GM19351 (cell line): ENCODE measurements around the gene MTFP1.
"Not testable (repeated sequence)": the region's sequence is repeated elsewhere in the genome, so short reads cannot be mapped to it uniquely, and the experiment has no call there.

Experiments used
- ATAC-seq: cut with Tn5 transposase; IDR thresholded peaks from one replicate; pipeline ENCODE4 v1.9.1; 2021; ENCODE audit warnings: mild to moderate bottlenecking, moderate library complexity; ENCODE audit not compliant: unreplicated experiment

Gene MTFP1

DNA sequence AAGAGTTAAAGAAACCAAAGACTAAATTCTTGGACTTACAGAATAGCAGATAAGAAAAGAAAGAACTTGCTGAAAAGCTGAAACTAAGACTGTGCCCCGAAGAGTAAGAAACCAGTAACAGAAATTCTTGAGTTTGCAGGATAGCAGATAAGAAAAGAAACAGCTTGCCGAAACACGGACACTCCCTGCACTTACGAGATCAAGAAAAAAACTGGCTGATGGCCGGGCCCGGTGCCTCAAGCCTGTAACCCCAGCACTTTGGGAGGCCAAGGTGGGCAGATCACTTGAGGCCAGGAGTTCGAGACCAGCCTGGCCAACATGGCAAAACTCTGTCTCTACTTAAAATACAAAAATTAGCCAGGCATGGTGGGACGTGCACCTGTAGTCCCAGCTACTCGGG lies 25.9 kb downstream of the MTFP1 start:
- ATAC-seq: not testable (repeated sequence)

- ATAC-seq: no peak
Observed at GRCh38 chr22:30452861-30453260, 27.3 kb downstream of the MTFP1 start.

GRCh38 chr22:30453731-30454510 lies 28.4 kb downstream of the MTFP1 start:
- no peak for ATAC-seq

GRCh38 chr22:30455075-30455840 lies 29.7 kb downstream of the MTFP1 start:
- ATAC-seq: no peak

GRCh38 chr22:30457981-30458380 lies 32.4 kb downstream of the MTFP1 start:
- no peak for ATAC-seq

DNA sequence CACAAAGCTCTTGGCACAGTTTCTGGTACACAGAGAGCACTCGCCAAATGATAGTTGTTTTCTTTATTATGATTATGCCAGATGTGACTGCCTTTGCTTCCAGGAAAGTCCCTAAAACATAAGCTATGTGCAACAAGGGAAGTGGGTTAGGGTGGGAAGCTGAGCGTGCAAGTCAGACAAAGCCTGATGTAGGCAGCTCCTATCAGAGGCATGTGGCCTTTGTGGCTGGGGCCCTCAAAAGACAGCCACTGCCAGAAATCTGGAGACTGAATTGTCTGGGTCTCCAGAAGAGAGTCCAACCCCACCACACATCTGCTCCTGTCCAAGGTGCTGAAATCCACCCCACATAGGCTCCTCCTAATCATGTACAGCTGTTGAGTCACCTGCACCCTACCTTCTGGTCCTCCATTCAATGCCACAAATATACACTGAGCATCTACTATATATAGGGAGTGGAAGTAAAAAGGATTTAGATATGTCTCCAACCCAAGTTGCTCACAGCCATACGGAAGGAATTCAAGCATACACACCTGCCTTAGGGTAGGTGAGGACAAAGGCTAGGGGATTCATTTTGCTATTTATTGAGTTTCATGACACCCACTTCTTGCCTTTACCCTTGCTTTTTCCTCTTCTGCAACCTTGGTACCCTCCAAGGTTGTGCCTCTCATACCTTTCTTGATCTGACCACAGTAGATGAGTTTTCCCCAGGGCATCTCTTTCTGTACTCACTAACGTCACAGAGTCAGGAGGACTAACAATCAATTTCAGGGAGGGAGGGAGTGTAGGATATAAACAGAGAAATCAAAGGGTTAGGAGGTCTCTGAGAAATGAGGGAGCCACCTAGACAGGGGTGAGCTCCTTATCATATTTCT lies 33.8 kb downstream of the MTFP1 start:
- no peak for ATAC-seq

DNA sequence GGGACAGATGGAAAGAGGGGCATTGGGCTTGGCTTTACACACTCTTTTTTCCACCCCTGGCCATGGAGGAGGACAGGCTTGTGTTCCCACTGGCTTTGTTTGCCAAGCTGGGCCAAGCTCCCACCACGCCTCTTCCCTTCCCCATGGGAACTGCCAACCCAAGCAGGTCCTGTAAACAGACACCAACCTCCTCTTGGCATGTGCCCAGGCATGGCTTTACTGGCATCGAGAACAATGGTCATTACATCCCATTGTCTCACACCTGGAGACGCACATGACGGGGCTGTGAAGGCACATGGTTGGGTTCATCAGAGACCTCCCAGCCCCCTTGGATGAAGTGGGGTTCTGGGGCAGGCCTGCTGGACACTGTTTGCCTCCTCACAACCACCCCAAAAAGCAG lies 34.6 kb downstream of the MTFP1 start:
- no peak for ATAC-seq

- ATAC-seq: not testable (repeated sequence)
Observed at GRCh38 chr22:30460555-30460954, 35.0 kb downstream of the MTFP1 start.

DNA sequence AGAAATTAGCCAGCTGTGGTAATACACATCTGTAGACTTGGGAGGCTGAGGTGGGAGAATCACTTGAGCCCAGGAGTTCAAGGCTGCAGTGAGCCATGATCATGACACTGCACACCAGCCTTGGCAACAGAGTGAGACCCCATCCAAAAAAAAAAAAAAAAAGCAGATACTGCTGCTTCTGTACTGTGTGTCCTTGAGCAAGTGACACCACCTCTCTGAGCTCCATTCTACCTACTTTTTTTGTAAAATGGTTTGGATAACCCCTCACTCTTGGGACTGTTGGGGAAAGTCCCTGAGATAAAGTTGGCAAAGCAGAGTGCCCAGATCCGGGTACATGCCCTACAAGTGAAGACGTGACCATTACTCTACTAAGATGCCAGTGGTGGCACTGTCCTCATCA lies 43.6 kb downstream of the MTFP1 start:
- no peak for ATAC-seq

GRCh38 chr22:30470655-30471054 lies 45.1 kb downstream of the MTFP1 start:
- ATAC-seq: no peak

GRCh38 chr22:30471616-30472318 lies 46.2 kb downstream of the MTFP1 start, which contains the start of gene SEC14L3:
Gene SEC14L3, minus strand, starts transcription at chr22:30472017. Its CDS starts 59 bp downstream, at chr22:30471958.
- ATAC-seq: no peak

DNA sequence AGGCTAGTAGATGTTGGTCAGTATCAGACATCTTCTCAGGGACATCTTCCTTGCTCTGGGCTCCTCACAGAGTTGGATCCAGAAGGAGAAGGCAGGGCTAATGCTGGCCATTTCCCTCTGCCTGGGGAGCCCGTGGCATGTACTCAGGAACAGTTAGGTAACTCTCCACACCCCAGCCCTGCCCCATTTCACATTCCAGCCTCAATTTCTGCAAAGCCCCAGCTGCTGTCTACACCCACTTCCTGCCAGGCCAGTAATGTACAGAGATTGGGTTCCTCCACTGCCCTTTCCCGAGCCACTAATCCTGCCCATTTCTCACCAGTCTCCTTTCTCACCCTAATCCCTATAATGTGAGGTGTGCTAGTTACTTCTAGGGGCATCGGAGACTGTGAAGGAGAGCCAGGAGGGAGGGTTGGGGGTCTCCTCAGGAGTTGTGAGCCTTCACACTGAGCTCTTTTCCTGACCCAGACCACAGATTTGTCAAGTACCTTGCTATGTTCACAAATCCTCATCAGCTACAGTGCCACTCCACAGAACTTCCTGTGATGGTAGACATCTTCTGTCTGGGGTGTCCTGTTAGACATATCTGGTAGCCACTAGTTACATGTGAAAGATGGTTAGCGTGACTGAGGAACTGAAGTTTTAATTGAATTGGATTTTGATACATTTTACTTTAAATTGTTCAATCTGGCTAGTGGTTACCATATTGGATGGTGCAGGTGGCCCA lies 47.6 kb downstream of the MTFP1 start:
- ATAC-seq: no peak

GRCh38 chr22:30474121-30474520 lies 48.6 kb downstream of the MTFP1 start:
- ATAC-seq: no peak

- no peak for ATAC-seq
Observed at GRCh38 chr22:30474683-30475424, 49.3 kb downstream of the MTFP1 start.
